ENCODE results near the gene RBM18.

The RBM18 gene

GRCh38 chr9:122201641-122202040 lies 63.0 kb downstream of the RBM18 start:
- no peak for DNase-seq

- DNase-seq: no peak
Observed at GRCh38 chr9:122200960-122201595, 63.6 kb downstream of the RBM18 start.

DNA sequence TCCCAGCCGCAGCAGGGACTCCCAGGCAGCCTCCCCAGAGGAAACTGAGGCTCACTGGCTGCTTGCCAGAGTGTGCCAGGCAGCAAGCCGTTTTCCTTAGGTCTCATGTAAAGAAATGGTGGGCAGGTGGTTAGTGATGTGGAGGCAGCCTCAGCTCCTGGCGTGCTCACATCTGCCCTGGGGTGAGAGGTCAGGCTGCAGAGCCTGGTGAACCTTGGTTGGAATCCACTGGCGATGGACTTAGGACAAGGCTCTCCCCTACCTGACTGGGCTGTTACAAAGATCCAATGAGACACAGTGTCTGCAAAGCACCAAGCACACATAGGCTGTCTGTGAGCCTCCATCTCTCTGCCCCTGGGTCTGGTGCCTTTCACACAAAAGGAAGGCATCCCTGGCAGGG lies 66.8 kb downstream of the RBM18 start:
- DNase-seq: no peak

- DNase-seq: no peak
Observed at GRCh38 chr9:122197426-122197825, 67.2 kb downstream of the RBM18 start.

- DNase-seq: no peak
Observed at GRCh38 chr9:122195875-122196274, 68.8 kb downstream of the RBM18 start.

DNA sequence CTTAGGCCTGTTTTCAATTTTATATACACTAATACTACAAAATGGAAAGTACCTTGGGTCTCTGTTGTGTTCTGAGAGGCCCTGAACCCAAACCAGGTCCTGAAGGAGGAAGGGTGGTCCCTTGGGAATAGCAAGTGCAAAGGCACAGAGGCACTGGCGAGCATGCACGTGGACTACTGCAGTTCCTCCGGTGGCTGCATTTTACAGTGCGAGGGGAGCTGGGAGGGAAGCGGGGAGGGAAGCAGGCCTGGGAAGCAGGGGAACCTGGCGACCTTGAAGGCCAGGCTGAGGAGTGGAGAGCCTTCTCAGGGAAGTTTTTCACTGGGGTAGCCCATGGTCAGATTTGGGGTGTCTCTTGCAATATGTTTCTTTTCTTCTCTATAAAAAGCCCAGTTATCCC lies 71.0 kb downstream of the RBM18 start:
- DNase-seq: no peak

GRCh38 chr9:122192914-122193525 lies 71.6 kb downstream of the RBM18 start:
- no peak for DNase-seq

DNA sequence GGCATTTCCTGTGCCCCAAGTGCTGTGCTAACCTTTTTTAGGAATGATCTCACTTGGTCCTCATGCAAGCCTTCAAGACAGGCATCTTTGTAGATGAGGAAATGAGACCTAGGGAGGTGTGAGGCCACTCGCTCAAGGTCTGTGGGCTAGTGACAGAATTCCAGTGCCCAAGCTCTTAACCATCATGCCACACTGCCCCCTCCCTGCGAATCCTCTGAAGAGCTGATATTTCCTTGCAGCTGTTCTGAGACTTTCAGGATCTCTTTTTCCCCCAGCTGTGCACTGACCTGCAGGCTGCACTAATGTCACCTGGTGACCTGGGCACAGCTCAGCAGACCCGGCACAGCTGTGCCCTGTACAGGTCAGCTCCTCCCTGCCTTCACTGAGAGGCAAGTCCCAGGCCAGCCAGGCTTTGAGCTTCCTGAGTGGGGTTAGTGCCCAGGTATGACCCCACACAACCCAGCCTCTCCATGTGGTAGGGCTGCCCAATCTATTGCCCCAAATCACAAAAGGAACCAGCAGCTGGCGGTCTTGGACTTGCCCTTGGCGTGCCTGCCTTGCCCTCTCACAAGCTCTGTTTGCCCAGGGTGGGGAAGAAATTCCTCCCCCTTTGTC lies 72.3 kb downstream of the RBM18 start:
- DNase-seq: no peak

DNA sequence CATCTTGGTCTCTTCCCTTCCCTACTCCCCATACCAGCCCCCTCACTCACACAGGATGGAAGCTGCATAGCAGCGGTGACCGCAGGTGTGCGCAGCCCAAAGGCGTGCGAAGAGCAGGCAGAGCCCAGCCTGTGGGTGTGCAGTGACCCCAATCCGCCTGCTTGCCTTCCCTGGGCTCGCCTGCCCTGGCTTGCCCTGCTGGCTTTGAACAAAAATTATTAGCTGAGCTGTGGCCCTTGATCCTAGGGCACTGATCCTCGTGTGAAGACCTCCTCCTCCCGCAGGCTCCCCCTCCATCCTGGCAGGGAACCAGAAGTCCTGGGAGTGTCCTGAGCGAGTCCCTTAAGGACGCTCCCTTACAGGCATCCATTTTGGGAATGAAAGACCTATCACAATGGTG lies 73.1 kb downstream of the RBM18 start:
- DNase-seq: no peak

- DNase-seq: no peak
Observed at GRCh38 chr9:122190597-122191381, 73.9 kb downstream of the RBM18 start.

DNA sequence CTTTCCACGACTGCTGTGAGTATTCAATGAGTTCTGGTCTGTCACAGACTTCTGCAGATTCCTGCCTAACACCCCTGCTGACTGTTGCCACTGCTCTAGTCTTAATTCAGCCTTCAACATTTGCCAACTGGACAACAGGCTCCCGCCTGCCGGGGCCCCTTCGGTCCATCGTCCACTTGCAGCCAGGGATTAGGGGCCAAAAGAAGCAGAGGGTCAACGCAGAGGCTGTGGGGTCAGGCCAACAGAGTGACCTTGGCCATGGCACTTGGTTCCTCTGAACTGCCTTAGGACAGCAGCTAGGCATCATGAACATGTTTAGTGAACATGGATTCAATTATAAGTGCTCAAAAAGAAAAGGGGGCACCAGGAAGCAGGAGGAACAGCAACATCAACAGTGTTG lies 76.3 kb downstream of the RBM18 start:
- DNase-seq: no peak
